GM12874 (cell line): ENCODE data around the gene PAIP1.

ENCODE experiments used
- CTCF ChIP-seq: IDR thresholded peaks from 2 replicates; pipeline ENCODE4 v1.5.1; 2011; ENCODE audit warnings: low read depth, mild to moderate bottlenecking, control low read depth, low read length, moderate library complexity; ENCODE audit not compliant: insufficient read depth

The PAIP1 gene

GRCh38 chr5:43556857-43557542 lies at the start of gene PAIP1:
PAIP1 (minus strand) TSS chr5:43557077; CDS start chr5:43556846, 231 bp downstream.
- peak; percentile 65 for TF ChIP-seq CTCF

- no peak for TF ChIP-seq CTCF
Measured at GRCh38 chr5:43606351-43606750, 49.5 kb upstream of the PAIP1 start.

GRCh38 chr5:43604699-43605098 lies 47.8 kb upstream of the PAIP1 start:
- no peak for TF ChIP-seq CTCF

GRCh38 chr5:43603344-43604217 lies 46.7 kb upstream of the PAIP1 start:
- no peak for TF ChIP-seq CTCF

- TF ChIP-seq CTCF = no peak
Measured at GRCh38 chr5:43602461-43603343, 45.8 kb upstream of the PAIP1 start, which contains the start of gene NNT. NNT (plus strand) TSS chr5:43603180; CDS start chr5:43609196, 6,016 bp downstream.

GRCh38 chr5:43601454-43602260 lies 44.8 kb upstream of the PAIP1 start:
- no peak for TF ChIP-seq CTCF
